Nephron (organoid): ENCODE data around the gene GFOD1.

Source experiments
- H3K27ac Mint-ChIP-seq, 3 experiments: 2 replicates each; pipeline ENCODE4 v1.8.0; 2020; ENCODE audit warnings: mixed read lengths in 3 of 3, mild to moderate bottlenecking in 2 of 3, moderate library complexity in 1 of 3
- H3K27me3 Mint-ChIP-seq: 2 replicates; pipeline ENCODE4 v1.8.0; 2021; ENCODE audit warnings: low read depth, mild to moderate bottlenecking, moderate library complexity, mixed read lengths
- H3K36me3 Mint-ChIP-seq: 2 replicates; pipeline ENCODE4 v1.8.0; 2020; ENCODE audit warnings: low read depth, mixed read lengths
- H3K4me1 Mint-ChIP-seq: 2 replicates; pipeline ENCODE4 v1.8.0; 2020; ENCODE audit warnings: mixed read lengths
- H3K4me3 Mint-ChIP-seq, 3 experiments: 2 replicates each; pipeline ENCODE4 v1.8.0; 2020; ENCODE audit warnings: mild to moderate bottlenecking in 3 of 3, mixed read lengths in 3 of 3, moderate library complexity in 2 of 3
- H3K9me3 Mint-ChIP-seq: 2 replicates; pipeline ENCODE4 v1.8.0; 2020; ENCODE audit warnings: mixed read lengths
- TF ChIP-seq, protein P1 (sequence below), 3 experiments: fragments of 200-600 bp; sonication (generic); IDR thresholded peaks; one replicate each; pipeline ENCODE4 v1.5.0; 2021; ENCODE audit warnings: antibody characterized with exemption in 3 of 3; ENCODE audit not compliant: unreplicated experiment in 3 of 3

GFOD1 gene

DNA sequence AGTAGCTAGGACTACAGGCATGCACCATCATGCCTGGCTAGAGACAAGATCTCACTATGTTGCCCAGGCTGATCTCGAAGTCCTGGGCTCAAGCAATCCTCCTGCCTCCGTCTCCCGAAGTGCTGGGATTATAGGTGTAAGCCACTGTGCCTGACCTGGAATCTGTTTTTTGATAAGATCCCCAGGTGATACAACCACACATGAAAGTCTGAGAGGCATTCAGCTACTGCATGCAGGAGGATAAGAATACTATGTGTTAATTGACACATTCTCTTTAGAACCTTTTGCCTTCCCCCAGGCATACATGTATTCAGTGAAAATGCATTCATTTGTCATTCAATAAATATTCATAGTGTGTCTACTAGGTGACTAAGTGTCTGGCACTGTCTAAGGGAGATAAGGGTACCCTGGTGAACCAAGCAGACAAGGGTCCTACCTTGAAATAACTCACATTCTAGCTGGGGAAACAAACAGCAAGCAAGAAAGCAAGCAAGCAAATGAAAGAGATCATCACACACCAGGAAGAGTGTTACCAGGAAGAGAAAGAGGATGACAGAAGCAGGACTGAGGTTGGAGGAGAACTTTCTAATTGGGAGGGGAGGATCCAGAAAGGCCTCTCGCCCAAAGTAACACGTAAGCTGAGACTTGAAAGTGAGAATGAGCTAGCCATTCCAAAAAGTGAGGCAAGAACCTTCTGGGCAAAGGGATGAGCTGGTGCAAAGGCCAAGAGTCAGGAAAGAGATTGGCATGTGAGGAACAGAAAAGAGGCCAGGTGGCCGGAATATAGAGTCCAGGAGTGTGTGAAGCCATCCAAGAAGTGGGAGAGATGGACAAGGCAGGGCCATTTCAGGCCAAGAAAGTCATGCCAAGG is 6.5 kb downstream of the GFOD1 start:
- H3K4me3 Mint-ChIP-seq: no peak overlapping the region
- TF ChIP-seq, protein P1, sequence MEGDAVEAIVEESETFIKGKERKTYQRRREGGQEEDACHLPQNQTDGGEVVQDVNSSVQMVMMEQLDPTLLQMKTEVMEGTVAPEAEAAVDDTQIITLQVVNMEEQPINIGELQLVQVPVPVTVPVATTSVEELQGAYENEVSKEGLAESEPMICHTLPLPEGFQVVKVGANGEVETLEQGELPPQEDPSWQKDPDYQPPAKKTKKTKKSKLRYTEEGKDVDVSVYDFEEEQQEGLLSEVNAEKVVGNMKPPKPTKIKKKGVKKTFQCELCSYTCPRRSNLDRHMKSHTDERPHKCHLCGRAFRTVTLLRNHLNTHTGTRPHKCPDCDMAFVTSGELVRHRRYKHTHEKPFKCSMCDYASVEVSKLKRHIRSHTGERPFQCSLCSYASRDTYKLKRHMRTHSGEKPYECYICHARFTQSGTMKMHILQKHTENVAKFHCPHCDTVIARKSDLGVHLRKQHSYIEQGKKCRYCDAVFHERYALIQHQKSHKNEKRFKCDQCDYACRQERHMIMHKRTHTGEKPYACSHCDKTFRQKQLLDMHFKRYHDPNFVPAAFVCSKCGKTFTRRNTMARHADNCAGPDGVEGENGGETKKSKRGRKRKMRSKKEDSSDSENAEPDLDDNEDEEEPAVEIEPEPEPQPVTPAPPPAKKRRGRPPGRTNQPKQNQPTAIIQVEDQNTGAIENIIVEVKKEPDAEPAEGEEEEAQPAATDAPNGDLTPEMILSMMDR (IDR thresholded peaks at IDR 0.05; ENCODE audit: unreplicated experiment in 3 of 3): no peak
- peaks cover 6% of the 10 kb centered on the region for H3K4me1 Mint-ChIP-seq
- H3K9me3 Mint-ChIP-seq: no peaks in the 10 kb centered on the region
- no peaks in the 10 kb centered on the region for H3K36me3 Mint-ChIP-seq
- peaks cover 43% of the 10 kb centered on the region for H3K27me3 Mint-ChIP-seq
- no peak overlapping the region for H3K27ac Mint-ChIP-seq

GRCh38 chr6:13479971-13480434 is 7.4 kb downstream of the GFOD1 start:
- H3K36me3 Mint-ChIP-seq: no peaks in the 10 kb centered on the region
- H3K4me3 Mint-ChIP-seq: no peak overlapping the region
- no peaks in the 10 kb centered on the region for H3K4me1 Mint-ChIP-seq
- no peaks in the 10 kb centered on the region for H3K9me3 Mint-ChIP-seq
- H3K27ac Mint-ChIP-seq: no peak overlapping the region
- TF ChIP-seq, protein P1 (IDR thresholded peaks at IDR 0.05; ENCODE audit: unreplicated experiment in 3 of 3): no peak
- peaks cover 34% of the 10 kb centered on the region for H3K27me3 Mint-ChIP-seq

DNA sequence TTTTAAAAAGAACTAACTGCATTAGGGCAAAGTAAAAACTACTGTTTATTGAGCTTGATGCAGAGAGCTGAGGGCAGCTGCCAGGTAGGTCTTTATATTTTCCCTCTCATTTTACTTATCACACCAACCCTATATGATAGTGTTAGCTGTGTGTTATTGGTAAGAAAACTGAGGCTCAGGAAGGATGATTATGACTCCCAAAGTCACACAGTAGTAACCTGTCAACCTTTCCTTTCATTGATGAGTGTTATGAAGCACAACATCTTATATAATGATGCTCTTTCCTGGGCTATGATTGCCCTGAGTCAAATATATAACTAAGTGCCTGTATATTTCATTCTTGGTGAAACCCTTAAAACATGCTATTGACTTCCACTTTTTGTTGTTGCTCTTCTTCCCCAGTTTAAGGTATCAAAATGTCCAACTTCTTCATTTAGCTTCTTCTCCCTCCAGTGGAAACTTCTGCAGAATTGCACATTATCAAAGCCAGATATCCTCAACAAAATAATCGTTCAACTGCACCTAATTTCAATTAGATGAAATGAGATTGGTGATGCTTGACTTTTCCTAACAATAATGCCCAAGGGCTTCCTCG is 8.1 kb downstream of the GFOD1 start:
- H3K27me3 Mint-ChIP-seq: peaks cover 27% of the 10 kb centered on the region
- H3K27ac Mint-ChIP-seq: no peak overlapping the region

GRCh38 chr6:13478525-13478966 is 8.9 kb downstream of the GFOD1 start:
- Mint-ChIP-seq H3K27ac (no peak overlapping the region), H3K4me3 (no peak overlapping the region), H3K36me3 (no peaks in the 10 kb centered on the region), H3K27me3 (peaks cover 19% of the 10 kb centered on the region), H3K4me1 (no peaks in the 10 kb centered on the region), H3K9me3 (no peaks in the 10 kb centered on the region)
- TF ChIP-seq, protein P1 (IDR thresholded peaks at IDR 0.05; ENCODE audit: unreplicated experiment in 3 of 3): no peak

More for the DNA sequence above, 8.1 kb downstream of the GFOD1 start:
- Mint-ChIP-seq H3K36me3 (no peaks in the 10 kb centered on the region), H3K4me1 (no peaks in the 10 kb centered on the region), H3K4me3 (no peak overlapping the region), H3K9me3 (no peaks in the 10 kb centered on the region)
- TF ChIP-seq, protein P1 (IDR thresholded peaks at IDR 0.05; ENCODE audit: unreplicated experiment in 3 of 3): no peak

GRCh38 chr6:13474787-13475186 is 12.6 kb downstream of the GFOD1 start:
- H3K4me3 Mint-ChIP-seq: no peak overlapping the region
- no peaks in the 10 kb centered on the region for H3K9me3 Mint-ChIP-seq
- no peaks in the 10 kb centered on the region for H3K4me1 Mint-ChIP-seq
- TF ChIP-seq, protein P1 (IDR thresholded peaks at IDR 0.05; ENCODE audit: unreplicated experiment in 3 of 3): no peak
- H3K27ac Mint-ChIP-seq: no peak overlapping the region
- no peaks in the 10 kb centered on the region for H3K36me3 Mint-ChIP-seq
- peaks cover 9% of the 10 kb centered on the region for H3K27me3 Mint-ChIP-seq
